ENCODE results near the gene CLSTN2. TPM values are rescaled to one million over a fixed set of nuclear protein-coding genes. Genes with fewer than 3 reads are reported as not detected.

CLSTN2 gene
- polyA plus RNA-seq, 1 experiment = 0.04 TPM

GRCh38 chr3:140571836-140572235, 636.9 kb downstream of the CLSTN2 start:
- no peak for DNase-seq (ENCODE audit: low read depth, low spot score)
- Histone ChIP-seq H3K27ac (ENCODE audit: low read depth, low read length) (no peak overlapping the region), H3K27me3 (ENCODE audit: control insufficient read depth, insufficient read depth, low read length) (no peaks in the 10 kb centered on the region), H3K4me3 (ENCODE audit: low read depth, low read length) (no peak overlapping the region), H3K9me3 (ENCODE audit: control insufficient read depth, insufficient read depth, low read length) (no peaks in the 10 kb centered on the region; the same call in 1 of the 2 replicates)
- ChIA-PET POLR2A (no interaction called here), CTCF (no interaction called here)
- no peak for TF ChIP-seq CTCF (IDR thresholded peaks at IDR 0.05; ENCODE audit: low read depth, low read length)

- H3K27ac ChIP-seq (ENCODE audit: low read depth, low read length) = no peak overlapping the region
- no peaks in the 10 kb centered on the region for H3K27me3 ChIP-seq (ENCODE audit: control insufficient read depth, insufficient read depth, low read length)
- no peak for DNase-seq (ENCODE audit: low read depth, low spot score)
- ChIA-PET CTCF (no interaction called here), POLR2A (no interaction called here)
- H3K4me3 ChIP-seq (ENCODE audit: low read depth, low read length) = no peak overlapping the region
- H3K9me3 ChIP-seq (ENCODE audit: control insufficient read depth, insufficient read depth, low read length) = no peaks in the 10 kb centered on the region
- TF ChIP-seq CTCF (IDR thresholded peaks at IDR 0.05; ENCODE audit: low read depth, low read length) = no peak
Measured at GRCh38 chr3:140572334-140572733, 637.3 kb downstream of the CLSTN2 start.

- POLR2A ChIA-PET = no interaction called here
- no peak for TF ChIP-seq CTCF (IDR thresholded peaks at IDR 0.05; ENCODE audit: low read depth, low read length)
- CTCF ChIA-PET = no interaction called here
- Histone ChIP-seq H3K27me3 (ENCODE audit: control insufficient read depth, insufficient read depth, low read length) (no peaks in the 10 kb centered on the region), H3K9me3 (ENCODE audit: control insufficient read depth, insufficient read depth, low read length) (no peaks in the 10 kb centered on the region), H3K4me3 (ENCODE audit: low read depth, low read length) (no peak overlapping the region), H3K27ac (ENCODE audit: low read depth, low read length) (no peak overlapping the region)
- no peak for DNase-seq (ENCODE audit: low read depth, low spot score)
Measured at GRCh38 chr3:140573011-140573410, 638.0 kb downstream of the CLSTN2 start.

GRCh38 chr3:140574375-140574774, 639.4 kb downstream of the CLSTN2 start:
- H3K27ac ChIP-seq (ENCODE audit: low read depth, low read length) = no peak overlapping the region
- ChIA-PET POLR2A (no interaction called here), CTCF (no interaction called here)
- no peak for TF ChIP-seq CTCF (IDR thresholded peaks at IDR 0.05; ENCODE audit: low read depth, low read length)
- no peak overlapping the region for H3K4me3 ChIP-seq (ENCODE audit: low read depth, low read length)
- DNase-seq (ENCODE audit: low read depth, low spot score) = no peak
- H3K27me3 ChIP-seq (ENCODE audit: control insufficient read depth, insufficient read depth, low read length) = no peaks in the 10 kb centered on the region
- H3K9me3 ChIP-seq (ENCODE audit: control insufficient read depth, insufficient read depth, low read length) = peaks cover 3% of the 10 kb centered on the region; the same call in 1 of the 2 replicates

- CTCF ChIA-PET = no interaction called here
- H3K27ac ChIP-seq (ENCODE audit: low read depth, low read length) = no peak overlapping the region
- POLR2A ChIA-PET = no interaction called here
- H3K4me3 ChIP-seq (ENCODE audit: low read depth, low read length) = no peak overlapping the region
- DNase-seq (ENCODE audit: low read depth, low spot score) = no peak
- peaks cover 3% of the 10 kb centered on the region; the same call in 1 of the 2 replicates for H3K9me3 ChIP-seq (ENCODE audit: control insufficient read depth, insufficient read depth, low read length)
- TF ChIP-seq CTCF (IDR thresholded peaks at IDR 0.05; ENCODE audit: low read depth, low read length) = no peak
- H3K27me3 ChIP-seq (ENCODE audit: control insufficient read depth, insufficient read depth, low read length) = no peaks in the 10 kb centered on the region
Measured at GRCh38 chr3:140576449-140576848, 641.5 kb downstream of the CLSTN2 start.
